HEK293 (cell line): ENCODE data around the gene CACNA1G.

Source experiments
- BCL11A ChIP-seq: fragments of 450-650 bp; formaldehyde crosslinking; IDR thresholded peaks from 2 replicates; pipeline ENCODE4 v1.5.1; 2016; ENCODE audit warnings: low read depth, missing biosample characterization, missing genetic modification characterization
- EGR2 ChIP-seq: fragments of 450-650 bp; formaldehyde crosslinking; IDR thresholded peaks from 2 replicates; pipeline ENCODE4 v1.5.1; 2016; ENCODE audit warnings: low read depth, missing biosample characterization, missing genetic modification characterization
- KLF1 ChIP-seq: fragments of 450-650 bp; formaldehyde crosslinking; IDR thresholded peaks from 2 replicates; pipeline ENCODE4 v1.5.1; 2016; ENCODE audit warnings: missing biosample characterization, missing genetic modification characterization
- KLF10 ChIP-seq: fragments of 450-650 bp; IDR thresholded peaks from 2 replicates; pipeline ENCODE4 v1.5.1; 2018; ENCODE audit warnings: missing biosample characterization, mild to moderate bottlenecking, missing genetic modification characterization
- KLF8 ChIP-seq: fragments of 450-650 bp; formaldehyde crosslinking; IDR thresholded peaks from 2 replicates; pipeline ENCODE4 v1.5.1; 2016; ENCODE audit warnings: missing biosample characterization, missing genetic modification characterization
- OSR2 ChIP-seq: fragments of 450-650 bp; formaldehyde crosslinking; IDR thresholded peaks from 2 replicates; pipeline ENCODE4 v1.5.1; 2016; ENCODE audit warnings: missing biosample characterization, missing genetic modification characterization
- SP2 ChIP-seq: fragments of 450-650 bp; formaldehyde crosslinking; IDR thresholded peaks from 2 replicates; pipeline ENCODE4 v1.5.1; 2016; ENCODE audit warnings: missing biosample characterization, missing genetic modification characterization
- SP3 ChIP-seq: fragments of 450-650 bp; formaldehyde crosslinking; IDR thresholded peaks from 2 replicates; pipeline ENCODE4 v1.5.1; 2016; ENCODE audit warnings: missing biosample characterization, missing genetic modification characterization
- ZBTB48 ChIP-seq: fragments of 450-650 bp; formaldehyde crosslinking; IDR thresholded peaks from 2 replicates; pipeline ENCODE4 v1.5.1; 2016; ENCODE audit warnings: missing biosample characterization, missing genetic modification characterization
- ZBTB8A ChIP-seq: fragments of 450-650 bp; formaldehyde crosslinking; IDR thresholded peaks from 2 replicates; pipeline ENCODE4 v1.5.1; 2016; ENCODE audit warnings: missing biosample characterization, missing genetic modification characterization
- ZEB2 ChIP-seq: fragments of 450-650 bp; formaldehyde crosslinking; IDR thresholded peaks from 2 replicates; pipeline ENCODE4 v1.5.1; 2016; ENCODE audit warnings: missing biosample characterization, missing genetic modification characterization
- ZFP37 ChIP-seq: fragments of 450-650 bp; formaldehyde crosslinking; IDR thresholded peaks from 2 replicates; pipeline ENCODE4 v1.5.1; 2016; ENCODE audit warnings: missing biosample characterization, missing genetic modification characterization
- ZNF174 ChIP-seq: fragments of 450-650 bp; formaldehyde crosslinking; IDR thresholded peaks from 2 replicates; pipeline ENCODE4 v1.5.0; 2017; ENCODE audit warnings: missing biosample characterization, mild to moderate bottlenecking, missing genetic modification characterization
- ZNF2 ChIP-seq: fragments of 450-650 bp; formaldehyde crosslinking; IDR thresholded peaks from 2 replicates; pipeline ENCODE4 v1.5.1; 2016; ENCODE audit warnings: missing biosample characterization, missing genetic modification characterization
- ZNF223 ChIP-seq: fragments of 450-650 bp; formaldehyde crosslinking; IDR thresholded peaks from 2 replicates; pipeline ENCODE4 v1.5.1; 2016; ENCODE audit warnings: missing biosample characterization, missing genetic modification characterization
- ZNF423 ChIP-seq: fragments of 450-650 bp; formaldehyde crosslinking; IDR thresholded peaks from 2 replicates; pipeline ENCODE4 v1.5.1; 2016; ENCODE audit warnings: missing biosample characterization, missing genetic modification characterization
- ZNF654 ChIP-seq: fragments of 450-650 bp; formaldehyde crosslinking; IDR thresholded peaks from 2 replicates; pipeline ENCODE4 v1.5.1; 2016; ENCODE audit warnings: low read depth, missing biosample characterization, missing genetic modification characterization
- ZNF660 ChIP-seq: fragments of 450-650 bp; IDR thresholded peaks from 2 replicates; pipeline ENCODE4 v1.5.1; 2018; ENCODE audit warnings: missing biosample characterization, mild to moderate bottlenecking, missing genetic modification characterization
- ZNF747 ChIP-seq: fragments of 450-650 bp; formaldehyde crosslinking; IDR thresholded peaks from 2 replicates; pipeline ENCODE4 v1.5.1; 2016; ENCODE audit warnings: missing biosample characterization, missing genetic modification characterization
- ZNF76 ChIP-seq: fragments of 450-650 bp; formaldehyde crosslinking; IDR thresholded peaks from 2 replicates; pipeline ENCODE4; 2016; ENCODE audit warnings: low read depth, missing biosample characterization, missing genetic modification characterization, borderline replicate concordance
- TF ChIP-seq, protein P1 (sequence below): fragments of 450-650 bp; formaldehyde crosslinking; IDR thresholded peaks from 2 replicates; pipeline ENCODE4 v1.5.1; 2016; ENCODE audit warnings: missing biosample characterization, missing genetic modification characterization
- TF ChIP-seq, protein P2 (sequence below): fragments of 450-650 bp; formaldehyde crosslinking; IDR thresholded peaks from 2 replicates; pipeline ENCODE4 v1.5.1; 2016; ENCODE audit warnings: missing biosample characterization, missing genetic modification characterization
- TF ChIP-seq, protein P3 (sequence below): fragments of 450-650 bp; formaldehyde crosslinking; IDR thresholded peaks from 2 replicates; pipeline ENCODE4 v1.5.1; 2016; ENCODE audit warnings: missing biosample characterization, missing genetic modification characterization
- TF ChIP-seq, protein P4 (sequence below): fragments of 450-650 bp; formaldehyde crosslinking; IDR thresholded peaks from 2 replicates; pipeline ENCODE4 v1.5.1; 2017; ENCODE audit warnings: missing biosample characterization, mild to moderate bottlenecking, missing genetic modification characterization, moderate library complexity
- TF ChIP-seq, protein P5 (sequence below): fragments of 450-650 bp; formaldehyde crosslinking; IDR thresholded peaks from 2 replicates; pipeline ENCODE4 v1.5.1; 2017; ENCODE audit warnings: missing biosample characterization, missing genetic modification characterization
- TF ChIP-seq, protein P6 (sequence below): fragments of 450-650 bp; formaldehyde crosslinking; IDR thresholded peaks from 2 replicates; pipeline ENCODE4 v1.5.1; 2016; ENCODE audit warnings: missing biosample characterization, missing genetic modification characterization

CACNA1G gene

DNA sequence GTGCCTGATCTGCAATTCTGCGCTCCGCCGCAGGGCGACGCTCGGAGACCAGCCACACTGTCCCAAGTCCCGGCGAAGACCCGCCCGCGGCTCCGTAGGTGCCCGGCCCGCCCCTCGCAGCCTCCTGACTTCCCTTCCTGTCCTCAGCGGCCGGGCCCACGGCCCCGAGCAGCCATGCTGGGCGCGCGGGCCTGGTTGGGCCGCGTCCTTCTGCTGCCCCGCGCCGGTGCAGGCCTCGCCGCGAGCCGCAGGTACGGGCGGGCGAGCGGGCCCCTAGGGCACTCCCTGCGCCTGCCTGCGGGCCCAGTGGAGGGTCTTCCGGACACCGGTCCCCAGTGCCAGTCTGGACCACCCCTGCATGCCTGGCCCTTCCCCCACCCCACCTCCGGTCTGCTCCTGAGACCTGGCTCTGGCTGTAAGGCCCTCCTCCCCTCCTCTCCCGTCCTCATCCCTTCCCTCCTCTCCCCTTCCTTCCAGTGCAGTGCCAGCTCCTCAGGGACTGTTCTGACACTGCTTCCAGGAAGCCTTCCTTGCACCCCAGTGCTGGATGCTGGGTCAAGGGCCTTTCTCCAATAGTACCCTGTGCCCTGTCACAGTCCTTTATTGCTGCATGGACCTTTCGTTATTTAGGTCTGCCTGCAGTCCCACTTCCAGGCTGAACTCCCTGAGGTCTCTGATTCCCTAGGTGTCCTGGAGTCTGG lies 13.3 kb upstream of the CACNA1G start, which contains the start of gene SPATA20 (continued):
- TF ChIP-seq ZNF423: 0 out of 2 replicates have a peak, but pooled peaks have one; percentile 13
- TF ChIP-seq, protein P1, sequence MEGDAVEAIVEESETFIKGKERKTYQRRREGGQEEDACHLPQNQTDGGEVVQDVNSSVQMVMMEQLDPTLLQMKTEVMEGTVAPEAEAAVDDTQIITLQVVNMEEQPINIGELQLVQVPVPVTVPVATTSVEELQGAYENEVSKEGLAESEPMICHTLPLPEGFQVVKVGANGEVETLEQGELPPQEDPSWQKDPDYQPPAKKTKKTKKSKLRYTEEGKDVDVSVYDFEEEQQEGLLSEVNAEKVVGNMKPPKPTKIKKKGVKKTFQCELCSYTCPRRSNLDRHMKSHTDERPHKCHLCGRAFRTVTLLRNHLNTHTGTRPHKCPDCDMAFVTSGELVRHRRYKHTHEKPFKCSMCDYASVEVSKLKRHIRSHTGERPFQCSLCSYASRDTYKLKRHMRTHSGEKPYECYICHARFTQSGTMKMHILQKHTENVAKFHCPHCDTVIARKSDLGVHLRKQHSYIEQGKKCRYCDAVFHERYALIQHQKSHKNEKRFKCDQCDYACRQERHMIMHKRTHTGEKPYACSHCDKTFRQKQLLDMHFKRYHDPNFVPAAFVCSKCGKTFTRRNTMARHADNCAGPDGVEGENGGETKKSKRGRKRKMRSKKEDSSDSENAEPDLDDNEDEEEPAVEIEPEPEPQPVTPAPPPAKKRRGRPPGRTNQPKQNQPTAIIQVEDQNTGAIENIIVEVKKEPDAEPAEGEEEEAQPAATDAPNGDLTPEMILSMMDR (tag by site-specific recombination): peak; percentile 94
- peak; percentile 17; the same call in 1 of the 2 replicates for TF ChIP-seq ZBTB48
- peak; percentile 83 for TF ChIP-seq ZBTB8A (tag by site-specific recombination)
- TF ChIP-seq BCL11A: 0 out of 2 replicates have a peak, but pooled peaks have one; percentile 16
- no peak for TF ChIP-seq OSR2
- no peak for TF ChIP-seq ZNF2 (tag by site-specific recombination)
- TF ChIP-seq, protein P2, sequence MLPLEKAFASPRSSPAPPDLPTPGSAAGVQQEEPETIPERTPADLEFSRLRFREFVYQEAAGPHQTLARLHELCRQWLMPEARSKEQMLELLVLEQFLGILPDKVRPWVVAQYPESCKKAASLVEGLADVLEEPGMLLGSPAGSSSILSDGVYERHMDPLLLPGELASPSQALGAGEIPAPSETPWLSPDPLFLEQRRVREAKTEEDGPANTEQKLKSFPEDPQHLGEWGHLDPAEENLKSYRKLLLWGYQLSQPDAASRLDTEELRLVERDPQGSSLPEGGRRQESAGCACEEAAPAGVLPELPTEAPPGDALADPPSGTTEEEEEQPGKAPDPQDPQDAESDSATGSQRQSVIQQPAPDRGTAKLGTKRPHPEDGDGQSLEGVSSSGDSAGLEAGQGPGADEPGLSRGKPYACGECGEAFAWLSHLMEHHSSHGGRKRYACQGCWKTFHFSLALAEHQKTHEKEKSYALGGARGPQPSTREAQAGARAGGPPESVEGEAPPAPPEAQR (tag by site-specific recombination): no peak
- TF ChIP-seq ZNF223 (tag by site-specific recombination): peak; percentile 41; the same call in 1 of the 2 replicates
- peak; percentile 70; the same call in 1 of the 2 replicates for TF ChIP-seq KLF10 (tag by site-specific recombination)
- TF ChIP-seq SP3 (tag by site-specific recombination): peak; percentile 57
- no peak for TF ChIP-seq ZNF174 (tag by site-specific recombination)
- TF ChIP-seq SP2 (tag by site-specific recombination): peak; percentile 77
- TF ChIP-seq ZEB2 (tag by site-specific recombination): 0 out of 2 replicates have a peak, but pooled peaks have one; percentile 41
- peak; percentile 68 for TF ChIP-seq KLF8 (tag by site-specific recombination)
- peak; percentile 93 for TF ChIP-seq ZNF660 (tag by site-specific recombination)
- TF ChIP-seq, protein P3, sequence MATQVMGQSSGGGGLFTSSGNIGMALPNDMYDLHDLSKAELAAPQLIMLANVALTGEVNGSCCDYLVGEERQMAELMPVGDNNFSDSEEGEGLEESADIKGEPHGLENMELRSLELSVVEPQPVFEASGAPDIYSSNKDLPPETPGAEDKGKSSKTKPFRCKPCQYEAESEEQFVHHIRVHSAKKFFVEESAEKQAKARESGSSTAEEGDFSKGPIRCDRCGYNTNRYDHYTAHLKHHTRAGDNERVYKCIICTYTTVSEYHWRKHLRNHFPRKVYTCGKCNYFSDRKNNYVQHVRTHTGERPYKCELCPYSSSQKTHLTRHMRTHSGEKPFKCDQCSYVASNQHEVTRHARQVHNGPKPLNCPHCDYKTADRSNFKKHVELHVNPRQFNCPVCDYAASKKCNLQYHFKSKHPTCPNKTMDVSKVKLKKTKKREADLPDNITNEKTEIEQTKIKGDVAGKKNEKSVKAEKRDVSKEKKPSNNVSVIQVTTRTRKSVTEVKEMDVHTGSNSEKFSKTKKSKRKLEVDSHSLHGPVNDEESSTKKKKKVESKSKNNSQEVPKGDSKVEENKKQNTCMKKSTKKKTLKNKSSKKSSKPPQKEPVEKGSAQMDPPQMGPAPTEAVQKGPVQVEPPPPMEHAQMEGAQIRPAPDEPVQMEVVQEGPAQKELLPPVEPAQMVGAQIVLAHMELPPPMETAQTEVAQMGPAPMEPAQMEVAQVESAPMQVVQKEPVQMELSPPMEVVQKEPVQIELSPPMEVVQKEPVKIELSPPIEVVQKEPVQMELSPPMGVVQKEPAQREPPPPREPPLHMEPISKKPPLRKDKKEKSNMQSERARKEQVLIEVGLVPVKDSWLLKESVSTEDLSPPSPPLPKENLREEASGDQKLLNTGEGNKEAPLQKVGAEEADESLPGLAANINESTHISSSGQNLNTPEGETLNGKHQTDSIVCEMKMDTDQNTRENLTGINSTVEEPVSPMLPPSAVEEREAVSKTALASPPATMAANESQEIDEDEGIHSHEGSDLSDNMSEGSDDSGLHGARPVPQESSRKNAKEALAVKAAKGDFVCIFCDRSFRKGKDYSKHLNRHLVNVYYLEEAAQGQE (tag by site-specific recombination): 0 out of 2 replicates have a peak, but pooled peaks have one; percentile 6
- TF ChIP-seq ZNF76 (tag by site-specific recombination): peak; percentile 46; the same call in 1 of the 2 replicates
- TF ChIP-seq ZFP37: peak; percentile 24; the same call in 1 of the 2 replicates
- TF ChIP-seq, protein P4, sequence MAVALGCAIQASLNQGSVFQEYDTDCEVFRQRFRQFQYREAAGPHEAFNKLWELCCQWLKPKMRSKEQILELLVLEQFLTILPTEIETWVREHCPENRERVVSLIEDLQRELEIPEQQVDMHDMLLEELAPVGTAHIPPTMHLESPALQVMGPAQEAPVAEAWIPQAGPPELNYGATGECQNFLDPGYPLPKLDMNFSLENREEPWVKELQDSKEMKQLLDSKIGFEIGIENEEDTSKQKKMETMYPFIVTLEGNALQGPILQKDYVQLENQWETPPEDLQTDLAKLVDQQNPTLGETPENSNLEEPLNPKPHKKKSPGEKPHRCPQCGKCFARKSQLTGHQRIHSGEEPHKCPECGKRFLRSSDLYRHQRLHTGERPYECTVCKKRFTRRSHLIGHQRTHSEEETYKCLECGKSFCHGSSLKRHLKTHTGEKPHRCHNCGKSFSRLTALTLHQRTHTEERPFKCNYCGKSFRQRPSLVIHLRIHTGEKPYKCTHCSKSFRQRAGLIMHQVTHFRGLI (tag by site-specific recombination): peak; percentile 90
- TF ChIP-seq, protein P5, sequence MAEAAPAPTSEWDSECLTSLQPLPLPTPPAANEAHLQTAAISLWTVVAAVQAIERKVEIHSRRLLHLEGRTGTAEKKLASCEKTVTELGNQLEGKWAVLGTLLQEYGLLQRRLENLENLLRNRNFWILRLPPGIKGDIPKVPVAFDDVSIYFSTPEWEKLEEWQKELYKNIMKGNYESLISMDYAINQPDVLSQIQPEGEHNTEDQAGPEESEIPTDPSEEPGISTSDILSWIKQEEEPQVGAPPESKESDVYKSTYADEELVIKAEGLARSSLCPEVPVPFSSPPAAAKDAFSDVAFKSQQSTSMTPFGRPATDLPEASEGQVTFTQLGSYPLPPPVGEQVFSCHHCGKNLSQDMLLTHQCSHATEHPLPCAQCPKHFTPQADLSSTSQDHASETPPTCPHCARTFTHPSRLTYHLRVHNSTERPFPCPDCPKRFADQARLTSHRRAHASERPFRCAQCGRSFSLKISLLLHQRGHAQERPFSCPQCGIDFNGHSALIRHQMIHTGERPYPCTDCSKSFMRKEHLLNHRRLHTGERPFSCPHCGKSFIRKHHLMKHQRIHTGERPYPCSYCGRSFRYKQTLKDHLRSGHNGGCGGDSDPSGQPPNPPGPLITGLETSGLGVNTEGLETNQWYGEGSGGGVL (tag by site-specific recombination): peak; percentile 10; the same call in 1 of the 2 replicates
- TF ChIP-seq, protein P6, sequence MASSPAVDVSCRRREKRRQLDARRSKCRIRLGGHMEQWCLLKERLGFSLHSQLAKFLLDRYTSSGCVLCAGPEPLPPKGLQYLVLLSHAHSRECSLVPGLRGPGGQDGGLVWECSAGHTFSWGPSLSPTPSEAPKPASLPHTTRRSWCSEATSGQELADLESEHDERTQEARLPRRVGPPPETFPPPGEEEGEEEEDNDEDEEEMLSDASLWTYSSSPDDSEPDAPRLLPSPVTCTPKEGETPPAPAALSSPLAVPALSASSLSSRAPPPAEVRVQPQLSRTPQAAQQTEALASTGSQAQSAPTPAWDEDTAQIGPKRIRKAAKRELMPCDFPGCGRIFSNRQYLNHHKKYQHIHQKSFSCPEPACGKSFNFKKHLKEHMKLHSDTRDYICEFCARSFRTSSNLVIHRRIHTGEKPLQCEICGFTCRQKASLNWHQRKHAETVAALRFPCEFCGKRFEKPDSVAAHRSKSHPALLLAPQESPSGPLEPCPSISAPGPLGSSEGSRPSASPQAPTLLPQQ (tag by site-specific recombination): peak; percentile 94
- peak; percentile 79 for TF ChIP-seq ZNF654
- TF ChIP-seq EGR2 (tag by site-specific recombination): peak; percentile 41; the same call in 1 of the 2 replicates
- TF ChIP-seq KLF1: peak; percentile 61
- no peak for TF ChIP-seq ZNF747 (tag by site-specific recombination)
